Activated CD8-positive, alpha-beta memory T cell treated with anti-CD3 and anti-CD28 coated beads, Interleukin-2, amount 50 U/mL, for 1 hour (primary cell): ENCODE measurements around the gene REC8.
"Not testable (repeated sequence)": the region's sequence is repeated elsewhere in the genome, so short reads cannot be mapped to it uniquely, and the experiment has no call there.

Experiments used
- DNase-seq: peaks from one replicate; pipeline ENCODE4 v3.0.0-alpha.2; 2020; ENCODE audit errors: extremely low read depth

REC8 gene

DNA sequence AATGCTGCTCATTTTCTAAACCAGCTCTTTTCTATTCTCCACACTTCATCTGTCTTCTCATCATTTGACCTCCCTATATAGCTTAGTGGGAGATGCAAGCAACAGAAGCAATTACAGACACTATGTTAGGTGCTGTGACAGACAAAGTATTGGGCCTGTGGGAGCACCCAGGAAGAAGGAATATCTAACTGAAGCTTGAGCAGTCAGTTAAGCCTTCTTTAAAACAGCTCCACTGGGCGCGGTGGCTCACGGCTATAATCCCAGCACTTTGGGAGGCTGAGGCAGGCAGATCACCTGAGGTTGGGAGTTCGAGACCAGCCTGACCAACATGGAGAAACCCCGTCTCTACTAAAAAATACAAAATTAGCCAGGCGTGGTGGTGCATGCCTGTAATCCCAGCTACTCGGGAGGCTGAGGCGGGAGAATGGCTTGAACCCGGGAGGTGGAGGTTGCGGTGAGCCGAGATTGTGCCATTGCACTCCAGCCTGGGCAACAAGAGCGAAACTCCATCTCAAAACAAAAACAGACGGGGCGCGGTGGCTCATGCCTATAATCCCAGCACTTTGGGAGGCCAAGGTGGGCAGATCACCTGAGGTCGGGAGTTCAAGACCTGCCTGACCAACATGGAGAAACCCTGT lies 31.5 kb downstream of the REC8 start:
- not testable (repeated sequence) for DNase-seq

DNA sequence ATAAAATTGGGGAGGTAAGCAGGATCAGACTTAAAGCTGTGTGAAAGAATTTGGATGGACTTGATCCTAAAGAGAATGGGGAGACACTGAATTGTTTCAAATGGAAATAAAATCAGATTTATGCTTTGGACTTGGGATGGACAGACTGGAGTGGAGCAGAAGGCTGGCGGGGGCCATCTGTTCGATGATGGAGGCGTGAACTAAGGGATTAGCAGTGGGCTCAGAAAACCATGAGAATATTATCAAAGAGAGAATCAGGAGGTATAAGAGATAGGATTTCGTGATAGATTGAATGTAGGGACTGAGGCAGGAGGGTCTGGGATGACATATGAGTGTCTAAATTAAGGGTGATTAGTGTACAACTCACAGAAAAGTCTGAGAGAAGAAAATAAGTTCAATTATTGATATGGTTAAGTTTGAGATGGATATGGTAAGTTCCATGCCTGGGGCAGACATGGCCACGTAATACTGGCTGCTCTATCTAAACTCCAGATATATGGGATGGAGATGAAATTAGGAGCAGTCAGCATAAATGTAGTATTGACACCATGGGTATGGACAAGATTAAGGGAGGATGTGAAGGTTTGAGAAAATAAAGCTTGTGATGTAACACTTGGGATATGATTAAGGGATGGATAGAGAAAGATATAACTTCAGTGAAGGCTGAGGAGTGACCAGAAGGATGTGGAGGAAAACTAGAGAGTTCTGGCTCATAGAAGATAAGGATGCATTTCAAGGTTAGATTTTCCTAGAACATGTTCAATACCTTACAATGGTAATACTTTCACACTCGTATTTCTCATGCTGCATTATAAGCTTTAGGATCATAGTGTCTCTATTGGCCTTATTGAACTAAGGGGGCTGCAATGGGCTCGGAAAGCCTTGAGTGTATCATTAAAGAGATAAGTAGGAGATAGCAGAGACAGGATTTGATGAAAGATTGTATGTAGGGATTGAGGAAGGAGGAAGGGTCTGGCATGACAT lies 32.6 kb downstream of the REC8 start:
- DNase-seq, result no peak

- DNase-seq, result no peak
Measured at GRCh38 chr14:24206260-24207103, 34.6 kb downstream of the REC8 start.

GRCh38 chr14:24207104-24207551 lies 35.2 kb downstream of the REC8 start:
- DNase-seq, result no peak

- DNase-seq, result no peak
Measured at GRCh38 chr14:24207625-24208024, 35.7 kb downstream of the REC8 start.

DNA sequence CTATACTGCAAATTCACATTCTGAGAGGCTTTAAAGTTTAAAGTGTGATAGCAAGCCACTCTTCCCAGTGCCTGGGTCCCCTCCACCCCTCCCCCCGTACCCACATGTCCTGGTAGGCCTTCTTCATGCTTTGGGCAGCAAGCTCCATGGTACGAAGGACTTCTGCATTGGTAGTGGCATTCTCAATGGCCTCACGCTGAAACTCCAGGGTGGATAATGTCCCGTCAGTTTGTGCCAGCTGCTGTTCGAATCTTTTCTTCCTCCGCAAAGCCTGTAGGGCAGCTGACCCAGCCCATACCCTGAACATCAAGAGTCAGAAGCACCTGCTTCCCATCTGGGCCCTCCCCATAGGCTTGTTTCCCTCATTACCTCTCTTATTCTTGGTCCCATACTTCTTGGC lies 39.4 kb downstream of the REC8 start:
- DNase-seq, result no peak

DNA sequence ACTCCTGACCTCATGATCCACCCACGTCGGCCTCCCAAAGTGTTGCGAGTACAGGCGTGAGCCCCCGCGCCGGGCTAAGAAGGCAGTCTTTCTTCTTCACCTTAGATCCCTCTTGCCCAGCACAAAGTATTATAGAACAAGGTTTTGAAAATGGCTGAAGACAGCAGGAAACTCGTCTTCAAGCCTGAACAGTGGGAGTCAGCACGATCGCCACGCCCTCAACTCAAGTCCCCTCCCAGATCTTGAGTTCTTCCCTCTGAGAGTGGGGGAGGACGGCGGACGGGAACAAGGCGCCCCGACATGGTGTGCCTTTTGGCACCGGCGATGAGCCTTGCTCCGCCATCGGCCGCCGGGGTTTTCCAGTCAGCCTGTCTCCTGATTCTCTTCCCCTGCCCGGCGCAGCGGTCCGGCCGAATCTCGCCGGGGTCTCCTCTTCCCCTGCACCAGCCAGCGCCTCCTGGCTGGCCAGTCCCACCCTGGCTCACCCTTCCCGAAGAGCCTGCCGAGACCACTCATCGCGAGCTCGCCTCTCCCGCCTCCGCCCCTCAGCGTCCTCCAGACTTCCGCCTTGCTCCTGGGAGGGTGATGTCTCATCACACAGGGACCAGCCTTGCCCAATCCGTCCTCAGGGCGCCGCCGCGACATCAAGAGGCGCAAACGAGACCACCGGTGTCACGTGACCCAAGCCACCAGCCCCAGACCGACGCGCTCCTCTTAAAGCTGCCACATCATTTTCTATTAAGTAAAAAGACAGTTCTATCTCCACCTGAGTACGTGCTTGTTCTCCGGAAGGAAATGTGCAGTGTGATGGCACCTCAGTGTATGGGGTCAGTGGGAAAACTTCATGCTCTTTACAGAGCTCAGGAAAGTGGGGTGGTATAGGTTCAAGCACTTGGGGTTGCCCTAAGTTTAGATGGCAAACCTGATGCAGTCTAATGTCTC lies 41.3 kb downstream of the REC8 start, which contains the start of gene CHMP4A:
Gene CHMP4A (minus strand): TSS at position 565 of the 942 bp plus-strand sequence. CDS start 49 bp downstream, at position 516.
- DNase-seq, result peak; percentile 97

- no peak for DNase-seq
Measured at GRCh38 chr14:24213866-24214662, 42.2 kb downstream of the REC8 start.

- DNase-seq, result peak; percentile 61
Measured at GRCh38 chr14:24215495-24216344, 43.8 kb downstream of the REC8 start, which contains the start of gene MDP1. Gene MDP1 (minus strand): TSS chr14:24216066. CDS start chr14:24215955, 111 bp downstream.

- no peak for DNase-seq
Measured at GRCh38 chr14:24216345-24216699, 44.4 kb downstream of the REC8 start.

GRCh38 chr14:24216876-24217275 lies 45.0 kb downstream of the REC8 start:
- DNase-seq, result not testable (repeated sequence)

DNA sequence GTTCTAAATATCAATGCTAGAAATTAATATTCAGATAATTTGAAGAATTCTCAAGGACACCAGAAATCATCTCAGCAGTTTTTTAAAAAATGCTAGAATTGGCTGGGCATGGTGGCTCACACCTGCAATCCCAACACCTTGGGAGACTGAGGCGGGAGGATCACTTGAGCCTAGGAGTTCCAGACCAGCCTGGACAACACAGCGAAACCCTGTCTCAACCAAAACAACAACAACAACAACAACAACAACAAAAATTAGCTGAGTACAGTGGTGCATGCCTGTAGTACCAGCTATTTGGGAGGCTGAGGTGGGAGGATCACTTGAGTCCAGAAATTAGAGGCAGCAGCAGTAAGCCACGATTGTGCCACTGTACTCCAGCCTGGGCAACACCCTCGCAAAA lies 47.2 kb downstream of the REC8 start:
- no peak for DNase-seq

DNA sequence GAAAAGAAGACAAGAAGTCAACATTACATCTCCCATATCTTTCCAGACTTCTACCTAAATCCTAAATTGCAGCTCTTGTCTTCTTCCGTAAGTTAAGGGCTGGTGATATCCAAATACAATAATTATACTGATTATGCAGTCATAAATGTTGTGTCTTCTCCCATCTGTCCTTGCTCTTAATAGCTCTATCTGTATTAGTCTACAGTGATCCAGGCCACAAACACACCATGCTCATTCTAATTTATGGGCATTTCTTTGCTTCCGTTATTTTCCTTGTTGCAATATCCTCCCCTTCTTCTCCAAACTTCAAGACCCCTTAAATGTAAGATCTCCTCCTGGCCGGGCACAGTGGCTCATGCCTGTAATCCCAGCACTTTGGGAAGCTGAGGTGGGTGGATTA lies 47.6 kb downstream of the REC8 start:
- no peak for DNase-seq

DNA sequence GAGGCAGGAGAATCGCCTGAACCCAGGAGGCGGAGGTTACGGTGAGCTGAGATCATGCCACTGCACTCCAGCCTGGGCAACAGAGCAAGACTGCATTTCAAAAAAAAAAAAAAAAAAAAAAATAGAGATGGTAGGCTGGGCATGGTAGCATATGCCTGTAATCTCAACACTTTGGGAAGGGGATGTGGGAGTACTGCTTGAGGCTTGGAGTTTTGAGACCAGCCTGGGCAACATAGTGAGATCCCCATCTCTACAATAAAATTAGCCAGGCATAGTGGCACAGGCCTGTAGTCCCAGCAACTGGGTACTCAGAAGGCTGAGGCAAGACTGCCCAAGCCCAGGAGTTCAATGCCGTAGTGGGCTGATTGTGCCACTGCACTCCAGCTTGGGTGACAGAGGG lies 51.1 kb downstream of the REC8 start:
- DNase-seq, result not testable (repeated sequence)

DNA sequence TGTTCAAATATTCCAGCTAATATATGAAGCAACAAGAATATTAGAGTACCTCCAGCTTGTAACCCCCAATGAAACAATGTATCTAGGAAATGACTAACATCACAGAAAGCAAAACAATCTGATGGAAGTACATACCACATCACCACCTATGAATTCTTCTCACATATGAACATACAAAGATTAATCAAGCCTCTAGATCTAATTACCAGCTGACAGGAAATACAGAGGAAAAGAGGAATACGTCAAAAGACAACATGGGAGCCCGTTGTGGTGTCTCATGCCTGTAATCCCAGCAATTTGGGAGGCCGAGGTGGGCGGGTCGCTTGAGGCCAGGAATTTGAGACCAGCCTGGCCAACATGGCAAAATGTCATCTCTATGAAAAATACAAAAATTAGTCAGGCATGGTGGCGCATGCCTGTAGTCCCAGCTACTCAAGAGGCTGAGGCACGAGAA lies 52.8 kb downstream of the REC8 start:
- DNase-seq, result no peak

GRCh38 chr14:24226473-24226872 lies 54.6 kb downstream of the REC8 start:
- no peak for DNase-seq

GRCh38 chr14:24228902-24229301 lies 57.0 kb downstream of the REC8 start:
- no peak for DNase-seq
